Hepatocyte (in vitro differentiated cells): ENCODE data around the gene CCDC9.

Experiments used
- EZH2phosphoT487 ChIP-seq: fragments of 200-600 bp; sonication (generic); IDR thresholded peaks from one replicate; pipeline ENCODE4 v1.6.1; 2018; ENCODE audit warnings: antibody characterized with exemption, mild to moderate bottlenecking, low read depth, moderate library complexity; ENCODE audit not compliant: unreplicated experiment, severe bottlenecking
- TF ChIP-seq, protein P1 (sequence below): fragments of 200-600 bp; sonication (generic); IDR thresholded peaks from 2 replicates; pipeline ENCODE4 v1.5.1; 2016; ENCODE audit warnings: antibody characterized with exemption, mild to moderate bottlenecking; ENCODE audit not compliant: poor library complexity

DNA sequence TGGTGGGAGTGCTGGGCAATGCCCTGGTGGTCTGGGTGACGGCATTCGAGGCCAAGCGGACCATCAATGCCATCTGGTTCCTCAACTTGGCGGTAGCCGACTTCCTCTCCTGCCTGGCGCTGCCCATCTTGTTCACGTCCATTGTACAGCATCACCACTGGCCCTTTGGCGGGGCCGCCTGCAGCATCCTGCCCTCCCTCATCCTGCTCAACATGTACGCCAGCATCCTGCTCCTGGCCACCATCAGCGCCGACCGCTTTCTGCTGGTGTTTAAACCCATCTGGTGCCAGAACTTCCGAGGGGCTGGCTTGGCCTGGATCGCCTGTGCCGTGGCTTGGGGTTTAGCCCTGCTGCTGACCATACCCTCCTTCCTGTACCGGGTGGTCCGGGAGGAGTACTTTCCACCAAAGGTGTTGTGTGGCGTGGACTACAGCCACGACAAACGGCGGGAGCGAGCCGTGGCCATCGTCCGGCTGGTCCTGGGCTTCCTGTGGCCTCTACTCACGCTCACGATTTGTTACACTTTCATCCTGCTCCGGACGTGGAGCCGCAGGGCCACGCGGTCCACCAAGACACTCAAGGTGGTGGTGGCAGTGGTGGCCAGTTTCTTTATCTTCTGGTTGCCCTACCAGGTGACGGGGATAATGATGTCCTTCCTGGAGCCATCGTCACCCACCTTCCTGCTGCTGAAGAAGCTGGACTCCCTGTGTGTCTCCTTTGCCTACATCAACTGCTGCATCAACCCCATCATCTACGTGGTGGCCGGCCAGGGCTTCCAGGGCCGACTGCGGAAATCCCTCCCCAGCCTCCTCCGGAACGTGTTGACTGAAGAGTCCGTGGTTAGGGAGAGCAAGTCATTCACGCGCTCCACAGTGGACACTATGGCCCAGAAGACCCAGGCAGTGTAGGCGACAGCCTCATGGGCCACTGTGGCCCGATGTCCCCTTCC is 63.9 kb downstream of the CCDC9 start:
- TF ChIP-seq, protein P1, sequence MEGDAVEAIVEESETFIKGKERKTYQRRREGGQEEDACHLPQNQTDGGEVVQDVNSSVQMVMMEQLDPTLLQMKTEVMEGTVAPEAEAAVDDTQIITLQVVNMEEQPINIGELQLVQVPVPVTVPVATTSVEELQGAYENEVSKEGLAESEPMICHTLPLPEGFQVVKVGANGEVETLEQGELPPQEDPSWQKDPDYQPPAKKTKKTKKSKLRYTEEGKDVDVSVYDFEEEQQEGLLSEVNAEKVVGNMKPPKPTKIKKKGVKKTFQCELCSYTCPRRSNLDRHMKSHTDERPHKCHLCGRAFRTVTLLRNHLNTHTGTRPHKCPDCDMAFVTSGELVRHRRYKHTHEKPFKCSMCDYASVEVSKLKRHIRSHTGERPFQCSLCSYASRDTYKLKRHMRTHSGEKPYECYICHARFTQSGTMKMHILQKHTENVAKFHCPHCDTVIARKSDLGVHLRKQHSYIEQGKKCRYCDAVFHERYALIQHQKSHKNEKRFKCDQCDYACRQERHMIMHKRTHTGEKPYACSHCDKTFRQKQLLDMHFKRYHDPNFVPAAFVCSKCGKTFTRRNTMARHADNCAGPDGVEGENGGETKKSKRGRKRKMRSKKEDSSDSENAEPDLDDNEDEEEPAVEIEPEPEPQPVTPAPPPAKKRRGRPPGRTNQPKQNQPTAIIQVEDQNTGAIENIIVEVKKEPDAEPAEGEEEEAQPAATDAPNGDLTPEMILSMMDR: no peak
- no peak for TF ChIP-seq EZH2phosphoT487
